ENCODE data around the gene SLC12A7. TPM values are rescaled to one million over a fixed set of nuclear protein-coding genes. Genes with fewer than 3 reads are reported as not detected.

SLC12A7 gene
- total RNA-seq, 6 experiments from 2014 or later, result 38.9 to 65.2 (median 53.3) TPM

DNA sequence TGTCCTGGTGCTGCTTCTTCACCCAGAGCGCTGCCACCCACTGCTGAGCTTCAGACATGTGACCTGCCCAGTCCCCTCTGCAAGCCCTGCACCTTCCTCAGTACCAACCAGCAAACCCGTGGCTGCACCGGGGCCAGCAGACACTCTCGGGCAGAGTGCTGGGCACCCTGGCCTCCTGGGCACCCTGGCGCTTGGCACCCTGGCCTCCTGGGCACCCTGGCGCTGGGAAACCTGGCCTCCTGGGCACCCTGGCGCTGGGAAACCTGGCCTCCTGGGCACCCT, 31.7 kb upstream of the SLC12A7 start:
- no peaks in the 10 kb centered on the region for H3K27me3 ChIP-seq
- peaks cover 0 to 5% (median 0%) of the 10 kb centered on the region in 4 donors for H3K4me1 ChIP-seq
- H3K9me3 ChIP-seq, result no peaks in the 10 kb centered on the region
- H3K4me3 ChIP-seq, result no peak overlapping the region
- ATAC-seq, result no peak
- DNase-seq, result no peak
- intact Hi-C loops (cut with DNase I), result loop anchor here (5.0 to 10.0 kb wide), 2 partner anchors 209 to 221 kb away; no protein-coding TSS in a partner anchor
- 86% methylated on average over 1 of the region's 7 CpGs for WGBS (ENCODE audit: insufficient coverage, low coverage, low lambda C conversion rate, missing lambda C conversion rate)
- no peak for TF ChIP-seq POLR2A (IDR thresholded peaks at IDR 0.05)
- TF ChIP-seq, protein P1, sequence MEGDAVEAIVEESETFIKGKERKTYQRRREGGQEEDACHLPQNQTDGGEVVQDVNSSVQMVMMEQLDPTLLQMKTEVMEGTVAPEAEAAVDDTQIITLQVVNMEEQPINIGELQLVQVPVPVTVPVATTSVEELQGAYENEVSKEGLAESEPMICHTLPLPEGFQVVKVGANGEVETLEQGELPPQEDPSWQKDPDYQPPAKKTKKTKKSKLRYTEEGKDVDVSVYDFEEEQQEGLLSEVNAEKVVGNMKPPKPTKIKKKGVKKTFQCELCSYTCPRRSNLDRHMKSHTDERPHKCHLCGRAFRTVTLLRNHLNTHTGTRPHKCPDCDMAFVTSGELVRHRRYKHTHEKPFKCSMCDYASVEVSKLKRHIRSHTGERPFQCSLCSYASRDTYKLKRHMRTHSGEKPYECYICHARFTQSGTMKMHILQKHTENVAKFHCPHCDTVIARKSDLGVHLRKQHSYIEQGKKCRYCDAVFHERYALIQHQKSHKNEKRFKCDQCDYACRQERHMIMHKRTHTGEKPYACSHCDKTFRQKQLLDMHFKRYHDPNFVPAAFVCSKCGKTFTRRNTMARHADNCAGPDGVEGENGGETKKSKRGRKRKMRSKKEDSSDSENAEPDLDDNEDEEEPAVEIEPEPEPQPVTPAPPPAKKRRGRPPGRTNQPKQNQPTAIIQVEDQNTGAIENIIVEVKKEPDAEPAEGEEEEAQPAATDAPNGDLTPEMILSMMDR (IDR thresholded peaks at IDR 0.05), result no peak
- no peaks in the 10 kb centered on the region for H3K36me3 ChIP-seq
- H3K27ac ChIP-seq, result no peak overlapping the region

DNA sequence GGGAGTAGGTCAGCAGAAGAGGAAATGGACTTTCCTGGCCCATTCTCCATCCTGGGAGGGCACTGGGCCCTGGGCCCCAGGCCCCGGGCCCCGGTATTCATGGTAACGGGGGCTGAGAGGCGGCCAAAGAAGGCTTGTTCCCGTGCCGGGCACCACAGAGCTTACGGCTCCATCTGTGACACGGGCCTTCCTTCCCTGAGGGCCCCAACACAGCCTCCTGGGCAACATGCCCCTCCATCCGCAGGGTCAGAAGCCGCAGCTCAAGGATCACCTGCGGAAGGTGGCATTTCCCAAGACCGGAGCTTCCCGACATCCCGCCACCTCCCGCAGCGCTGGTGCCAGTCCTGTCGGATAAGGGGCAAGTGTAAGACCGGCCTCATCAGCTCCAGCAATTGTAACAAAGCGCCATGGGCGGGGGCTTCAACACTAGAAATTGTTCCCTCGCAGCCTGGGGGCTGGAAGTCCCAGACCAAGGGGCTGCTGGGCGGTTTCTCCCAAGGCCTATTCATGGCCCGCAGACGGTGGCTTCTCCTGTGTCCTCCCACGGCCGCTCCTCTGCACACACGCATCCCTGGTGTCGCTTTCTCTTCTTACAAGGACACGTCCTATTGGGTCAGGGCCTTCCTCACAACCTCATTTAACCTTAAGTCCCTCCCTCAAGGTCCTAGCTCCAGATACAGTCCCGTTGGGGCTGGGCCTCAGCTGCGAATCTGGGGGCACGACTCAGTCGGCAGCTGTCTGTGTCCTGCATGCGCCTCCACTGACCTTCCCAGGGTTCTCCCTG, 31.2 kb upstream of the SLC12A7 start:
- H3K27ac ChIP-seq, result no peak overlapping the region
- no peaks in the 10 kb centered on the region for H3K9me3 ChIP-seq
- no peak overlapping the region for H3K4me3 ChIP-seq
- WGBS (ENCODE audit: insufficient coverage, low coverage, low lambda C conversion rate, missing lambda C conversion rate), result 95% methylated on average over 7 of the region's 34 CpGs
- H3K4me1 ChIP-seq, result peaks cover 0 to 5% (median 0%) of the 10 kb centered on the region in 4 donors
- no peak for TF ChIP-seq POLR2A (IDR thresholded peaks at IDR 0.05)
- TF ChIP-seq, protein P1 (IDR thresholded peaks at IDR 0.05), result no peak
- H3K36me3 ChIP-seq, result no peaks in the 10 kb centered on the region
- no peak for DNase-seq
- no peak for ATAC-seq
- no peaks in the 10 kb centered on the region for H3K27me3 ChIP-seq
- intact Hi-C loops (cut with DNase I), result loop anchor here (5.0 to 10.0 kb wide), 2 partner anchors 208 to 221 kb away; no protein-coding TSS in a partner anchor

- intact Hi-C loops (cut with DNase I), result loop anchor here (5.0 to 10.0 kb wide), 2 partner anchors 207 to 220 kb away; no protein-coding TSS in a partner anchor
These were observed 30.0 kb upstream of the SLC12A7 start for GRCh38 chr5:1141834-1142233.

DNA sequence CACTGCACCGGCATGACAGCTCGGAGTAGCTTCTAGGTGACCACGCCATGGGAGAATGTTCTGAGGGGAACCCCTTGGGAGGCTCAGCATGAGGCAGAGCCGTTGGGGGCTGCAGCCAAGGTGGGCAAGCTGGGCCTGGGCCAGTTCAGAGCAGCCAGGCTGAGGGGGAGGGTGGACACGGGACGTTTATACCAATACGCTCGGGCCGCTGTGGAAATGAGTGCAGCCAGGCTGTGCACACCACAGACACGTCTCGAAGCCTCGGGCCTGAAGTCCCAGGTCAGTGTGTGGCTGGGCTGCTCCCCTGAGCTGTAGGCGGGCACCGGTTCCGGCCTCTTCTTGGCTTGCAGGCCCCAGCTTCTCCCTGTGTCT, 28.9 kb upstream of the SLC12A7 start:
- Histone ChIP-seq H3K9me3 (no peaks in the 10 kb centered on the region), H3K27ac (no peak overlapping the region), H3K4me1 (peaks cover 0 to 5% (median 0%) of the 10 kb centered on the region in 4 donors), H3K36me3 (no peaks in the 10 kb centered on the region), H3K4me3 (no peak overlapping the region), H3K27me3 (no peaks in the 10 kb centered on the region)
- 20% methylated on average over 1 of the region's 15 CpGs for WGBS (ENCODE audit: insufficient coverage, low coverage, low lambda C conversion rate, missing lambda C conversion rate)
- DNase-seq, result peak in 1 of 3 donors; percentile 53
- ATAC-seq, result no peak
- no peak for TF ChIP-seq POLR2A (IDR thresholded peaks at IDR 0.05)
- TF ChIP-seq, protein P1 (IDR thresholded peaks at IDR 0.05), result no peak
- intact Hi-C loops (cut with DNase I), result loop anchor here (5.0 to 10.0 kb wide), 2 partner anchors 206 to 219 kb away; no protein-coding TSS in a partner anchor

More at GRCh38 chr5:1141834-1142233, 30.0 kb upstream of the SLC12A7 start:
- Histone ChIP-seq H3K4me1 (peaks cover 0 to 5% (median 0%) of the 10 kb centered on the region in 4 donors), H3K4me3 (no peak overlapping the region), H3K36me3 (no peaks in the 10 kb centered on the region), H3K9me3 (no peaks in the 10 kb centered on the region), H3K27me3 (no peaks in the 10 kb centered on the region), H3K27ac (no peak overlapping the region)
- no CpG with 5 or more reads among the region's 6 CpGs for WGBS (ENCODE audit: insufficient coverage, low coverage, low lambda C conversion rate, missing lambda C conversion rate)
- DNase-seq (peak in 1 of 3 donors; percentile 51), ATAC-seq (no peak)
- TF ChIP-seq, protein P1 (IDR thresholded peaks at IDR 0.05), result no peak
- TF ChIP-seq POLR2A (IDR thresholded peaks at IDR 0.05), result no peak

Measured in right lobe of liver (tissue), 6 donors.